LNCAP (cell line): Measurements from ENCODE around the gene SUCLG2.

Experiments used
- TF ChIP-seq, protein P1 (sequence below): fragments of 450-650 bp; IDR thresholded peaks from 2 replicates; pipeline ENCODE4 v1.5.1; 2017; ENCODE audit warnings: mild to moderate bottlenecking

The SUCLG2 gene

DNA sequence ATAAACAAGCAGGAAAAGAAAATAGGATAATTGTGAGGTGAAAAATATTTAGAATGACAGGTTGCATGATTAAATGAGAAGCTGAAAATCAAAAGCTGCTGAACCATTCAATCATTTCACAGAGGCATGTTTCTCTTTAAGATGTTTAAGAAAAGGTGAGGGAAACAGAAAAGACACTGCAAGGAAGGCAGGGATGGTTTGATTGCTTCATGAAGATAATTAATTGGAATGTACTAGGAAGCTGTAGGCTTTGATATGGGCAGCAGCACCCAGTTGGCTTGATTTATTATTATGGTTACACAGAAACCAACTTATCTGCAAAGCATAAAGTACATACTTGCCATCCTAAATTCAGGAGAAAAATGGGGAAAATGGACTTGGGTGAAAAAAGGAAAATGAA, 234.6 kb downstream of the SUCLG2 start:
- TF ChIP-seq, protein P1, sequence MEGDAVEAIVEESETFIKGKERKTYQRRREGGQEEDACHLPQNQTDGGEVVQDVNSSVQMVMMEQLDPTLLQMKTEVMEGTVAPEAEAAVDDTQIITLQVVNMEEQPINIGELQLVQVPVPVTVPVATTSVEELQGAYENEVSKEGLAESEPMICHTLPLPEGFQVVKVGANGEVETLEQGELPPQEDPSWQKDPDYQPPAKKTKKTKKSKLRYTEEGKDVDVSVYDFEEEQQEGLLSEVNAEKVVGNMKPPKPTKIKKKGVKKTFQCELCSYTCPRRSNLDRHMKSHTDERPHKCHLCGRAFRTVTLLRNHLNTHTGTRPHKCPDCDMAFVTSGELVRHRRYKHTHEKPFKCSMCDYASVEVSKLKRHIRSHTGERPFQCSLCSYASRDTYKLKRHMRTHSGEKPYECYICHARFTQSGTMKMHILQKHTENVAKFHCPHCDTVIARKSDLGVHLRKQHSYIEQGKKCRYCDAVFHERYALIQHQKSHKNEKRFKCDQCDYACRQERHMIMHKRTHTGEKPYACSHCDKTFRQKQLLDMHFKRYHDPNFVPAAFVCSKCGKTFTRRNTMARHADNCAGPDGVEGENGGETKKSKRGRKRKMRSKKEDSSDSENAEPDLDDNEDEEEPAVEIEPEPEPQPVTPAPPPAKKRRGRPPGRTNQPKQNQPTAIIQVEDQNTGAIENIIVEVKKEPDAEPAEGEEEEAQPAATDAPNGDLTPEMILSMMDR: no peak

DNA sequence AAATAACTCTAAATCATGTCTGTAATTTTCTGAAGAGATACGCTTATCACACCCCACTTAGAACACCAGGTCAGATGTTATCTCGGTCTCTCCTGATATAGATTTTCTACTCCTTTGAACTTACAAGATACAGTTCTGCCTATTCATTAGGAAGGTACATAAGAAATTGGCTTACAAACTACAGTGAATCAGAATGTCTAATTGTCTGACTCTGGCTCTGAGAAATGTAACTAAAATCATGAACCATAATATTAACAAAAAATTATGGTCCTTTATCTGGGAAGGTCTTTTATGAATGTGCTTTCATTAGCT, 235.2 kb downstream of the SUCLG2 start:
- TF ChIP-seq, protein P1: no peak

DNA sequence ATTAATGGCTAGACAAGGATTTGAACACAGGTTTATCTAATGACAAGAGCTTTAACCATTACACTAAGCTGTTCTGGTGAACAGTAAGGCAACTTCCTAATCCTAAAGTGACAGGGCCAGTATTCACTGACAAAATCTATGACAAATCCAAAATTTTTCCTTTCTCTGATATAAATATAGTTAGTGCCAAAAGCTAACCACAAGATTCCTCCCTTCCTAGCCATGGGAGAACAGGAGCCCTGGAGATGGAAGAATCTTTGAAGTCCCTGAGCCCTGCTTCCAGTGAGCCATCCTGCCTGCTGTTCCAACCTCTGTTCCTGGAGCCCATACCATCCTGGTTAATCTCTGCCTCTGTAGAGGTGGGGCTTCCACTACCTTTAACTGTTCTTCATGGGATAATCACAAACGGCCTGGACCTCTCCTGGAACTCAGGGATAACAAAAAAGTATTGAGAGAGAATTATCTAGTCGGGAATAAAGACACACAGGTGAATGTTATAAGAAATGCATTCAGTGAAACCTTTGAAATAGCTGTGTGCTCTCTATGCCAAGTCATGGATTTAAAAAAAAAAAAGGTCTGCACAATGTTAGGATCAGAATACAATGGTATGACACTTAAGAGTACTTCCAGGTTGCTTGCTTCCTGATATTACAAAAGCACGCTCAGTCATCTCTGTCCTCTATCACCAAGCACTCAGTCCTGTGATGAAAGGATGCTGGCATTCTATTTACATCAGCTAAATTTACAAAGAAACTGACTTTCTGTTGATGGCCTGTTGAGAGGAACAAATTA, 235.8 kb downstream of the SUCLG2 start:
- TF ChIP-seq, protein P1: no peak

DNA sequence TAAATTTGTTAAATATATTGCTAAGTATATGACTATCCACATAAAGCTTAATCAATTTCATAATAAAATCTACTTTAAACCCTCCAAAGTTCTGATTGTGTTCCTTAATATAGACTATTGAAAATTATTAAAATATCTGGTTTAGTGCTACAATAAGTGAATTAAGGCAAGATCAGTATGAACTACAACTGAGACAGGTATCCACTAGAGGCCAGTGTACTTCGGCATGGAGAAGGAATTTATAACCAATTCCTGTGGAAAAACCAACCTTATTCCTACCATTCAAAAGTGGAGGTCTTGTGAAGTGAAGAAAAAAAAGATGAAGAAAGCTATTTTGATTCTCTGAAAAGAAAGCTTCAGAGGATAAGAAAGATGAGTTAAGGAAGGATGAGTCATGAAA, 237.7 kb downstream of the SUCLG2 start:
- TF ChIP-seq, protein P1: no peak

DNA sequence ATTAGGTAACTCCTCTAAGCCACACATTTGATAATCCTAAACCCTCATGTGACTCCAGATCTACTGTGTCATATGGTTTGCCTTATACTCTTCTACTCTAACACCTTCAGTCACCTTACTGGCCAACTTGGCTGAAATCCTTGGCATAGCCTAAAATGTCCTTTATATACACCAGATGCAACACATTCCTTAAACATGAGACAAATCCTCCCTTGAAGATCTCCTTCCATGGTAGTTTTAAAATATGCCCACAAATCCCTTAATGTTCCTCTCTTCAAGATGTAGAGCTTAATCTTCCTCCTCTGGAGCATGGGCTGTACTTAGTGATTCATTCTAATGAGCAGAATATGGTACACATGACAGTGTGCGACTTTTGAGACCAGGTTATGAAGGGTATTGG, 238.9 kb downstream of the SUCLG2 start:
- TF ChIP-seq, protein P1: no peak

DNA sequence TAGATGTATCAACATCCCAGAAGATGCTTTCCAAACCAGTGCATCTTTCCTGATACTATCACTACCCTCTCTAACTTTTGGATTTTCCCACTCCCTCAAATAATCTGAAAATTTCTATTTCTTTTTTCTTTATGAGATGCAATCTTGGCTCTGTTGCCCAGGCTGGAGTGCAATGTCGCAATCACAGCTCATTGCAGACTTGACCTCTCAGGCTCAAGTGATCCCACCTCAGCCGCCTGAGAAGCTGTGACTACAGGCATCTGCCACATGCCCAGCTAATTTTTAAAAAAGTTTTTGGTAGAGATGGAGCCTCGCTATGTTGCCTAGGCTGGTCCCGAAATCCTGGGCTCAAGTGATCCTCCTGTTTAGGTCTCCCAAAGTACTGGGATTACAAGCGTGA, 239.7 kb downstream of the SUCLG2 start:
- TF ChIP-seq, protein P1: no peak

DNA sequence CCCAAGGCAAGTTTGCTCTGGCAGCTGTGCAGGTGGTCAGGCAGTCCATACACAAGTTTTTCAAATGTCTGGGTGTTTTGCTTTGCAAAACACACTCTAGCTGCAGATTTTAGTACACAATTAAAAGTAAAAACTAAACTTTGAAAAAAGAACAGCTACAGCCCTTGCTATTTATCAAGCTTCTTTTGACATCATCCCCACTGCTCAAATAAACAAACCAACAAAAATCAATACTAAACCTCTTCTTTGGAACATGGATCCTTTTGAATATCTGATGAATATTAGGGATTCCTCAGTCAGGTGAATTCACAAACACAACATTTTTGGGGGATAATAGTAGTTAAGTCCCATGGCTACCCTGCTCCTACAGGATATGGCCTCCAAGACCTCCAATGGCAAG, 249.2 kb downstream of the SUCLG2 start:
- TF ChIP-seq, protein P1: no peak

DNA sequence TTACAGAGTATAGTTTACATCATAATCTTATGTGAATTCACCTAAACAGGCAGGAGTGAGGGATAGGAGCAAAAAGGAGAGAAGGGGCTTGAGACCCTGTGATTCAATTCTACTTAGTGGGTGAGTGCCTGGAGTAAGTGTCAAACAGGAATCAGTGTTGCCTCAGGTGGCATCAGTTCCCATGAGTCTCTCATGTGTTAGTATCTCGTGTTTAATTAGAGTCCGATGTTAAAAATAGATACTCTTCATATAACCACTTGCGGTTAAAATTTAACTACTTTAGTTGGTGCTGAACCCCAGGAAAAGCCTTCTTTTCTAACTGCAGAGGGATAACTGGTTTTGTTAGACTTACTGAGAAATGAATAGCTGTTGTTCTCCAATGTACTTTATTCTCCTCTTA, 251.5 kb downstream of the SUCLG2 start:
- TF ChIP-seq, protein P1: no peak
